HG03139 (cell line): ENCODE measurements around the gene GNLY.

Experiments used
- ATAC-seq: cut with Tn5 transposase; IDR thresholded peaks from one replicate; pipeline ENCODE4 v1.9.1; 2021; ENCODE audit not compliant: unreplicated experiment

GNLY gene

GRCh38 chr2:85743304-85743978 is 49.3 kb downstream of the GNLY start:
- ATAC-seq = no peak

- no peak for ATAC-seq
Measured at GRCh38 chr2:85744055-85744454, 49.9 kb downstream of the GNLY start.

GRCh38 chr2:85744741-85745601 is 50.8 kb downstream of the GNLY start:
- no peak for ATAC-seq

- ATAC-seq = no peak
Measured at GRCh38 chr2:85745619-85746018, 51.5 kb downstream of the GNLY start.

- no peak for ATAC-seq
Measured at GRCh38 chr2:85746321-85747004, 52.3 kb downstream of the GNLY start.

GRCh38 chr2:85747441-85747840 is 53.3 kb downstream of the GNLY start:
- ATAC-seq = no peak

GRCh38 chr2:85748039-85748734 is 54.0 kb downstream of the GNLY start:
- ATAC-seq = peak; percentile 62
